SU-DHL-6 (cell line): ENCODE measurements around the gene TECTA.

Source experiments
- CTCF ChIP-seq: fragments of 200-600 bp; sonication (generic); IDR thresholded peaks from one replicate; pipeline ENCODE4 v1.5.1; 2017; ENCODE audit warnings: antibody characterized with exemption, mild to moderate bottlenecking, low read length, moderate library complexity; ENCODE audit not compliant: insufficient read depth, poor library complexity, severe bottlenecking
- EZH2phosphoT487 ChIP-seq: fragments of 200-600 bp; sonication (generic), shearing (Covaris generic); conservative IDR thresholded peaks from 2 replicates; pipeline ENCODE4 v1.6.1; 2018; ENCODE audit warnings: mild to moderate bottlenecking, antibody characterized with exemption, low read length, moderate library complexity, mixed read lengths

- TF ChIP-seq EZH2phosphoT487 = no peak
- no peak for TF ChIP-seq CTCF
Measured at GRCh38 chr11:121127809-121128208, 26.8 kb downstream of the TECTA start.
